Liver (tissue), 9 donors: ENCODE measurements around the gene CRELD2. TPM values are rescaled to one million over a fixed set of nuclear protein-coding genes. Genes with fewer than 3 reads are reported as not detected.

ENCODE experiments used
- DNase-seq: peaks from one replicate; pipeline ENCODE4 v3.0.0-alpha.2; 2017; ENCODE audit warnings: low spot score
- H3K27ac ChIP-seq, 2 donors: one replicate each; pipeline ENCODE4 v1.7.0; 2013; ENCODE audit warnings: inconsistent platforms in 2 of 2, low read length in 2 of 2, control low read depth in 1 of 2, low read depth in 1 of 2, mild to moderate bottlenecking in 1 of 2
- H3K27me3 ChIP-seq, 4 donors: one replicate each; pipeline versions ENCODE4 v1.6.1 to v1.7.0; 2013; ENCODE audit warnings: low read length in 3 of 4, inconsistent platforms in 1 of 4, mild to moderate bottlenecking in 1 of 4, moderate library complexity in 1 of 4; ENCODE audit not compliant: control insufficient read depth in 4 of 4, insufficient read depth in 4 of 4
- H3K36me3 ChIP-seq, 4 donors: one replicate each; pipeline versions ENCODE4 v1.6.1 to v1.7.0; 2013; ENCODE audit warnings: low read length in 3 of 4, mild to moderate bottlenecking in 3 of 4, low read depth in 1 of 4, moderate library complexity in 1 of 4; ENCODE audit not compliant: control insufficient read depth in 4 of 4, insufficient read depth in 3 of 4
- H3K4me1 ChIP-seq, 4 donors: one replicate each; pipeline versions ENCODE4 v1.6.1 to v1.7.0; 2013; ENCODE audit warnings: low read length in 3 of 4, mild to moderate bottlenecking in 3 of 4, moderate library complexity in 1 of 4; ENCODE audit not compliant: control insufficient read depth in 4 of 4, insufficient read depth in 4 of 4
- H3K4me3 ChIP-seq, 3 donors: one replicate each; pipeline versions ENCODE4 v1.6.1 to v1.7.0; 2013; ENCODE audit warnings: low read length in 3 of 3, control low read depth in 1 of 3, low read depth in 1 of 3, mild to moderate bottlenecking in 1 of 3
- H3K9ac ChIP-seq, 2 donors: one replicate each; pipeline ENCODE4 v1.7.0; 2013; ENCODE audit warnings: low read length in 2 of 2, mild to moderate bottlenecking in 2 of 2, moderate library complexity in 2 of 2, control low read depth in 1 of 2, low read depth in 1 of 2
- H3K9me3 ChIP-seq, 4 donors: one replicate each; pipeline versions ENCODE4 v1.6.1 to v1.7.0; 2013; ENCODE audit warnings: low read length in 3 of 4; ENCODE audit not compliant: control insufficient read depth in 4 of 4
- ATF3 ChIP-seq: IDR thresholded peaks from 2 replicates; pipeline ENCODE4 v1.6.1; 2016; ENCODE audit warnings: antibody characterized with exemption
- CTCF ChIP-seq: fragments of 150-350 bp; IDR thresholded peaks from 2 replicates; pipeline ENCODE4 v1.5.1; 2017; ENCODE audit warnings: improper control_type of control experiment, low read depth, low read length; ENCODE audit not compliant: missing input control
- EGR1 ChIP-seq, 2 donors: IDR thresholded peaks; 2 replicates each; pipeline ENCODE4 v1.6.1; 2016 to 2018; ENCODE audit warnings: antibody characterized with exemption in 2 of 2, low read depth in 2 of 2
- FOXA1 ChIP-seq: IDR thresholded peaks from 2 replicates; pipeline ENCODE4 v1.6.1; 2016; ENCODE audit warnings: antibody characterized with exemption
- HNF4A ChIP-seq, 2 donors: conservative IDR thresholded peaks; 2 replicates each; pipeline ENCODE4 v1.6.1; 2016; ENCODE audit warnings: antibody characterized with exemption in 2 of 2, mild to moderate bottlenecking in 2 of 2
- HNF4G ChIP-seq: IDR thresholded peaks from 2 replicates; pipeline ENCODE4 v1.6.1; 2016; ENCODE audit warnings: antibody characterized with exemption
- JUND ChIP-seq, 2 donors: IDR thresholded peaks; 2 replicates each; pipeline ENCODE4 v1.6.1; 2016; ENCODE audit warnings: antibody characterized with exemption in 2 of 2
- MAX ChIP-seq: IDR thresholded peaks from 2 replicates; pipeline ENCODE4 v1.6.1; 2016; ENCODE audit warnings: antibody characterized with exemption
- RAD21 ChIP-seq, 2 donors: IDR thresholded peaks; 2 replicates each; pipeline ENCODE4 v1.6.1; 2016; ENCODE audit warnings: antibody characterized with exemption in 2 of 2, mild to moderate bottlenecking in 2 of 2
- REST ChIP-seq: IDR thresholded peaks from 2 replicates; pipeline ENCODE4 v1.6.1; 2016; ENCODE audit warnings: antibody characterized with exemption, mild to moderate bottlenecking
- RXRA ChIP-seq, 2 donors: IDR thresholded peaks; 2 replicates each; pipeline ENCODE4 v1.6.1; 2017 to 2018; ENCODE audit warnings: antibody characterized with exemption in 2 of 2, mild to moderate bottlenecking in 1 of 2
- YY1 ChIP-seq: IDR thresholded peaks from 2 replicates; pipeline ENCODE4 v1.6.1; 2016; ENCODE audit warnings: antibody characterized with exemption, mild to moderate bottlenecking
- ZBTB33 ChIP-seq: IDR thresholded peaks from 2 replicates; pipeline ENCODE4 v1.6.1; 2016; ENCODE audit warnings: antibody characterized with exemption
- whole genome bisulfite sequencing: extraction: QIAGEN DNeasy Blood & Tissue Kit; methylation state at CpG from one replicate; pipeline ENCODE4 v1.1.7; 2013; 5-methylcytosine and 5-hydroxymethylcytosine counted together
- polyA plus RNA-seq, 2 donors: library from polyadenylated mRNA; stranded (reverse) in 1 of 2; unstranded in 1 of 2; fragments of 200-250 nt in 1 of 2; fragments of >200 nt in 1 of 2; fragmentation: Nextera tagmentation in 1 of 2; extraction: Ambion mirVana in 1 of 2; gene quantifications; one replicate each; pipeline versions ENCODE4 v1.2.1 to v1.2.3, GENCODE V29; 2013 to 2015
- total RNA-seq, 2 donors: library from RNA; depleted of rRNA; stranded (reverse); fragments of >200 nt; gene quantifications; one replicate each; pipeline ENCODE4 v1.2.3, GENCODE V29; 2014
- donor health status: healthy.
- donor health status: healthy.
- donor health status: healthy.
- donor health status: healthy.
- donor health status: healthy.

CRELD2 gene
- total and polyA plus RNA-seq, 4 donors = 17.2 to 98.1 (median 57.1) TPM

GRCh38 chr22:49928555-49929210, 10.2 kb downstream of the CRELD2 start:
- no peaks in the 10 kb centered on the region for H3K27me3 ChIP-seq
- no peaks in the 10 kb centered on the region for H3K9me3 ChIP-seq
- no peak for DNase-seq
- H3K4me1 ChIP-seq = peaks cover 3 to 16% (median 9%) of the 10 kb centered on the region in 4 donors
- H3K9ac ChIP-seq = no peak overlapping the region
- H3K36me3 ChIP-seq = peaks cover 0 to 17% (median 9%) of the 10 kb centered on the region in 4 donors
- H3K27ac ChIP-seq = no peak overlapping the region
- H3K4me3 ChIP-seq = no peak overlapping the region
- WGBS = 46% methylated on average over 38 of the region's 38 CpGs
- no peak for TF ChIP-seq EGR1 (IDR thresholded peaks at IDR 0.05; ENCODE audit: low read depth in 2 of 2)
- TF ChIP-seq HNF4A (conservative IDR thresholded peaks at IDR 0.05) = no peak
- TF ChIP-seq RAD21 (IDR thresholded peaks at IDR 0.05) = no peak
- TF ChIP-seq ATF3 = no peak
- TF ChIP-seq FOXA1 = no peak
- TF ChIP-seq HNF4G = no peak
- no peak for TF ChIP-seq ZBTB33
- TF ChIP-seq YY1 = no peak
- no peak for TF ChIP-seq REST
- no peak for TF ChIP-seq JUND (IDR thresholded peaks at IDR 0.05)
- TF ChIP-seq CTCF = no peak
- no peak for TF ChIP-seq MAX
- TF ChIP-seq RXRA (IDR thresholded peaks at IDR 0.05) = no peak
